Kidney glomerular epithelial cell (primary cell): ENCODE data around the gene MOGAT3.
A peak's percentile ranks its signal among the peaks of the same experiment; 100 is the strongest.
"Not testable (repeated sequence)": the region's sequence is repeated elsewhere in the genome, so short reads cannot be mapped to it uniquely, and the experiment has no call there.

Source experiments
- DNase-seq: peaks from one replicate; lab custom pipeline; 2025; lab: John Stamatoyannopoulos, UW

MOGAT3 gene

GRCh38 chr7:101203740-101204738, 3.2 kb upstream of the MOGAT3 start:
- not testable (repeated sequence) for DNase-seq

- DNase-seq = no peak
Measured at GRCh38 chr7:101202603-101202918, 1.7 kb upstream of the MOGAT3 start.

- no peak for DNase-seq
Measured at GRCh38 chr7:101201695-101202602, 1.1 kb upstream of the MOGAT3 start.

GRCh38 chr7:101200504-101200861, 353 bp downstream of the MOGAT3 start:
- DNase-seq = no peak

- DNase-seq = not testable (repeated sequence)
Measured at GRCh38 chr7:101199522-101199921, 1.3 kb downstream of the MOGAT3 start.

GRCh38 chr7:101198476-101198875, 2.4 kb downstream of the MOGAT3 start:
- DNase-seq = no peak

- no peak for DNase-seq
Measured at GRCh38 chr7:101197991-101198390, 2.8 kb downstream of the MOGAT3 start.

GRCh38 chr7:101195884-101196283, 5.0 kb downstream of the MOGAT3 start:
- DNase-seq = no peak

- no peak for DNase-seq
Measured at GRCh38 chr7:101189109-101189508, 11.7 kb downstream of the MOGAT3 start.

GRCh38 chr7:101186844-101187428, 13.9 kb downstream of the MOGAT3 start:
- DNase-seq = no peak

- no peak for DNase-seq
Measured at GRCh38 chr7:101186194-101186593, 14.6 kb downstream of the MOGAT3 start.

GRCh38 chr7:101185258-101185839, 15.5 kb downstream of the MOGAT3 start:
- peak; percentile 71 for DNase-seq

- no peak for DNase-seq
Measured at GRCh38 chr7:101180130-101180755, 20.6 kb downstream of the MOGAT3 start, which contains the start of gene NAT16. NAT16 (minus strand) TSS chr7:101180293; CDS start chr7:101174807, 5,486 bp downstream.

GRCh38 chr7:101179713-101180112, 21.1 kb downstream of the MOGAT3 start:
- DNase-seq = no peak

- DNase-seq = no peak
Measured at GRCh38 chr7:101179117-101179516, 21.7 kb downstream of the MOGAT3 start.

- DNase-seq = no peak
Measured at GRCh38 chr7:101177644-101178043, 23.2 kb downstream of the MOGAT3 start.

- no peak for DNase-seq
Measured at GRCh38 chr7:101175664-101176063, 25.2 kb downstream of the MOGAT3 start.

GRCh38 chr7:101174322-101174854, 26.4 kb downstream of the MOGAT3 start:
- no peak for DNase-seq

- DNase-seq = no peak
Measured at GRCh38 chr7:101173752-101174244, 27.0 kb downstream of the MOGAT3 start.

GRCh38 chr7:101172854-101173751, 27.7 kb downstream of the MOGAT3 start:
- DNase-seq = peak; percentile 39
